CD8-positive, alpha-beta memory T cell (primary cell): ENCODE data around the gene BOD1L1. TPM values are rescaled to one million over a fixed set of nuclear protein-coding genes. Genes with fewer than 3 reads are reported as not detected.
A peak's percentile ranks its signal among the peaks of the same experiment; 100 is the strongest.

ENCODE experiments used
- CTCF ChIA-PET: fragments of 350-600 bp; sonication (Branson Sonifier 250); formaldehyde crosslinking; loops from one replicate; lab custom pipeline; 2021; ENCODE audit warnings: antibody characterized with exemption; lab: Charles Lee
- POLR2A ChIA-PET: fragments of 350-600 bp; sonication (Branson Sonifier 250); formaldehyde crosslinking; loops from one replicate; lab custom pipeline; 2021; ENCODE audit warnings: antibody characterized with exemption; lab: Charles Lee
- DNase-seq, 5 donors: peaks; one replicate each; pipeline versions ENCODE4 v3.0.0 to v3.0.0-alpha.2; 2020 to 2022; ENCODE audit warnings: mixed read lengths in 1 of 5
- H3K27ac ChIP-seq: one replicate; pipeline ENCODE4 v1.7.0; 2013; ENCODE audit warnings: low read depth, mild to moderate bottlenecking, low read length, moderate library complexity
- H3K27me3 ChIP-seq: 2 replicates; pipeline ENCODE4 v1.7.0; 2013; ENCODE audit warnings: low read length, mild to moderate bottlenecking; ENCODE audit not compliant: insufficient read depth, poor library complexity, severe bottlenecking
- H3K36me3 ChIP-seq: 2 replicates; pipeline ENCODE4 v1.7.0; 2013; ENCODE audit warnings: mild to moderate bottlenecking, low read length, moderate library complexity; ENCODE audit not compliant: insufficient read depth
- H3K4me1 ChIP-seq: 2 replicates; pipeline ENCODE4 v1.7.0; 2013; ENCODE audit warnings: mild to moderate bottlenecking, low read length, moderate library complexity; ENCODE audit not compliant: insufficient read depth
- H3K4me3 ChIP-seq: 2 replicates; pipeline ENCODE4 v1.7.0; 2013; ENCODE audit warnings: mild to moderate bottlenecking, low read length
- H3K9me3 ChIP-seq: 2 replicates; pipeline ENCODE4 v1.7.0; 2013; ENCODE audit warnings: mild to moderate bottlenecking, low read length
- H3K27ac Mint-ChIP-seq, 8 donors: one replicate each; pipeline ENCODE4 v1.8.0; 2020 to 2021; ENCODE audit warnings: mixed read lengths in 8 of 8, mild to moderate bottlenecking in 6 of 8, inconsistent platforms in 3 of 8, moderate library complexity in 3 of 8
- H3K27me3 Mint-ChIP-seq, 2 donors: one replicate each; pipeline ENCODE4 v1.8.0; 2020 to 2021; ENCODE audit warnings: mixed read lengths in 2 of 2, mild to moderate bottlenecking in 1 of 2, moderate library complexity in 1 of 2
- H3K36me3 Mint-ChIP-seq, 3 donors: one replicate each; pipeline ENCODE4 v1.8.0; 2020 to 2021; ENCODE audit warnings: mixed read lengths in 3 of 3, inconsistent platforms in 1 of 3, mild to moderate bottlenecking in 1 of 3
- H3K4me1 Mint-ChIP-seq, 3 donors: one replicate each; pipeline ENCODE4 v1.8.0; 2020 to 2021; ENCODE audit warnings: mixed read lengths in 3 of 3, inconsistent platforms in 1 of 3, mild to moderate bottlenecking in 1 of 3
- H3K4me3 Mint-ChIP-seq, 7 donors: one replicate each; pipeline ENCODE4 v1.8.0; 2020 to 2021; ENCODE audit warnings: mixed read lengths in 7 of 7, mild to moderate bottlenecking in 6 of 7, moderate library complexity in 4 of 7, inconsistent platforms in 2 of 7
- H3K9me3 Mint-ChIP-seq, 5 donors: one replicate each; pipeline ENCODE4 v1.8.0; 2020 to 2022; ENCODE audit warnings: mixed read lengths in 5 of 5, mild to moderate bottlenecking in 3 of 5, moderate library complexity in 2 of 5, inconsistent platforms in 1 of 5
- polyA plus RNA-seq: library from polyadenylated mRNA; unstranded; fragments of 300-500 nt; fragmentation: Illumina TruSeq; gene quantifications from one replicate; pipeline ENCODE4 v1.2.3, GENCODE V29; 2021
- total RNA-seq, 2 experiments: library from RNA; stranded (reverse); gene quantifications; one replicate each; pipeline ENCODE4 v1.2.3, GENCODE V29; 2021

The BOD1L1 gene
- total and polyA plus RNA-seq, 3 experiments from 2014 or later, result 6.4 to 37.1 (median 35.1) TPM

GRCh38 chr4:13540446-13541175, 86.9 kb downstream of the BOD1L1 start:
- H3K36me3 ChIP-seq, result no peaks in the 10 kb centered on the region
- ChIA-PET POLR2A (no interaction called here), CTCF (interaction anchor here (1.0 to 2.4 kb wide), 2 partner anchors 9 to 10 kb away, joined by 4 to 7 read pairs; no protein-coding TSS in a partner anchor)
- H3K4me3 ChIP-seq, result peak overlapping the region; percentile 23
- H3K27me3 ChIP-seq, result peaks cover 92% of the 10 kb centered on the region
- Mint-ChIP-seq H3K36me3 (no peaks in the 10 kb centered on the region), H3K4me1 (peaks cover 32 to 55% (median 36%) of the 10 kb centered on the region in 3 donors), H3K9me3 (peaks cover 13 to 43% (median 34%) of the 10 kb centered on the region in 5 donors), H3K27ac (peak overlapping the region in 2 of 8 donors; percentile 17 to 82), H3K27me3 (peaks cover 85 to 87% of the 10 kb centered on the region in 2 donors), H3K4me3 (peak overlapping the region in 6 of 7 donors; percentile 1 to 72 (median 32))
- H3K4me1 ChIP-seq, result peaks cover 26% of the 10 kb centered on the region
- H3K9me3 ChIP-seq, result no peaks in the 10 kb centered on the region
- H3K27ac ChIP-seq, result no peak overlapping the region
- peak in 1 of 5 donors; percentile 40 for DNase-seq

GRCh38 chr4:13539619-13540445, 87.7 kb downstream of the BOD1L1 start:
- DNase-seq, result peak in 1 of 5 donors; percentile 19
- H3K4me3 ChIP-seq, result peak overlapping the region; percentile 23
- peaks cover 20% of the 10 kb centered on the region for H3K4me1 ChIP-seq
- Mint-ChIP-seq H3K36me3 (no peaks in the 10 kb centered on the region), H3K9me3 (peaks cover 13 to 45% (median 31%) of the 10 kb centered on the region in 5 donors), H3K4me1 (peaks cover 26 to 48% (median 29%) of the 10 kb centered on the region in 3 donors), H3K27me3 (peaks cover 85 to 87% of the 10 kb centered on the region in 2 donors), H3K27ac (peak overlapping the region in 2 of 8 donors; percentile 42 to 82), H3K4me3 (peak overlapping the region in 6 of 7 donors; percentile 9 to 52 (median 33))
- peaks cover 94% of the 10 kb centered on the region for H3K27me3 ChIP-seq
- H3K9me3 ChIP-seq, result no peaks in the 10 kb centered on the region
- POLR2A ChIA-PET, result no interaction called here
- H3K27ac ChIP-seq, result no peak overlapping the region
- H3K36me3 ChIP-seq, result no peaks in the 10 kb centered on the region
- CTCF ChIA-PET, result interaction anchor here (1.0 to 2.4 kb wide), 2 partner anchors 9 to 11 kb away, joined by 4 to 7 read pairs; no protein-coding TSS in a partner anchor

DNA sequence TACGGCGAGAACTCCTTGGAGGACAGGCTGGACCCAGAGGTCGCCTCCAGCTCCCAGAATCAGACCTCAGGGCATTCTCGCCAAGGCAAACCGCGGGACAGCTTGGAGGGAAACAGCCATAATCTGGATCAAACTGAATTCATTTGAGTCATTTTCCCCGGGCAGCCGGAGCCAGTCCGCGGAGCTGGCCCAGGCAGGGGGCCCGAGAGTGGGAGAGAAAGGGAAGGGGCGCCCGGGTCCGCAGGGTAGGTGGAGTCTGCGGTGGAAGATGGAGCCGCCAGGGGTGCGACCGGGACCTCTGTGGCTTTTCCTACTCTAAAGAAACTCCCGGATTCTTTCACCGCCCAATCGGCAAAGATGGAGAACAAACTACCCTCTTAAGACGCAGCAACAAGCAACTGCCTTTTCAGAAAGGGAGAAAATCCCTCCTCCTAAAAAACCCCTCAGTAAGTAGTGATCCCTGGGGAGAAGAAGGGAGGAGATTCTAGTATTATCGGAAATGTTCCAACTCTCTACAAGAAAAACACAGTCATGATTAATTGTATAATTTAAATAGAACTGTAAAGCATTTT, 88.4 kb downstream of the BOD1L1 start:
- peaks cover 26 to 45% (median 28%) of the 10 kb centered on the region in 3 donors for H3K4me1 Mint-ChIP-seq
- no peaks in the 10 kb centered on the region for H3K36me3 ChIP-seq
- peaks cover 13 to 47% (median 32%) of the 10 kb centered on the region in 5 donors for H3K9me3 Mint-ChIP-seq
- H3K4me3 ChIP-seq, result no peak overlapping the region
- H3K27ac ChIP-seq, result no peak overlapping the region
- DNase-seq, result peak in 1 of 5 donors; percentile 21
- H3K4me1 ChIP-seq, result peaks cover 17% of the 10 kb centered on the region
- H3K27ac Mint-ChIP-seq, result peak overlapping the region in 2 of 8 donors; percentile 42 to 82
- POLR2A ChIA-PET, result no interaction called here
- peaks cover 88 to 91% of the 10 kb centered on the region in 2 donors for H3K27me3 Mint-ChIP-seq
- H3K4me3 Mint-ChIP-seq, result peak overlapping the region in 4 of 7 donors; percentile 42 to 67 (median 54)
- CTCF ChIA-PET, result no interaction called here
- no peaks in the 10 kb centered on the region for H3K9me3 ChIP-seq
- no peaks in the 10 kb centered on the region for H3K36me3 Mint-ChIP-seq
- H3K27me3 ChIP-seq, result peaks cover 98% of the 10 kb centered on the region

DNA sequence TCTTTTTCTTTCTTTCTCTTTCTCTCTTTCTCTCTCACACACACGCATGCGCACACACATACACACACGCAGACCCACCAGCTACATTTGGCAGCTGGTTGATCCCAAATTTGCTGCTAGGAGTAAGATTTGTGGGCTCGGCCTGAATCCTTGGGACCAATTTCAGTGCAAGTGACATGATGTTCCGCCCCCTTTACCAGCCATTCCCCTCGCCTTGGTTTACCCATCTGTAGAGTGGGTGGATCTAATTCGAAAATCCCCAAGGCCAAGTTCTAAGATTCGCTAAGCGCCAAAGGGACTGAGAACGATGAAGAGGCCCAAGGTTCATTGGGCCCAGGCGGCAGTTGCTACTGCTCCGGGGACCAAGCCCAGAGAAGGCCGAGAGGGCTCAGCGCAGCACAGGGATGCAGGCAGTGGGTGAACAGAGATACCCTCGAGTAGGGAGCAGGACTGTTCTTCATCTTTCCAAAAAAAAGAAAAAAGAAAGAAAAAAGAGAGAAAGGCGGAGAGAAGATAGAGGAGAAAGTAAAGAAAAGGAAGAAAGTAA, 89.0 kb downstream of the BOD1L1 start:
- peak overlapping the region in 6 of 7 donors; percentile 6 to 67 (median 44) for H3K4me3 Mint-ChIP-seq
- H3K4me1 ChIP-seq, result peaks cover 17% of the 10 kb centered on the region
- H3K27me3 ChIP-seq, result peaks cover 100% of the 10 kb centered on the region
- H3K27me3 Mint-ChIP-seq, result peaks cover 93 to 94% of the 10 kb centered on the region in 2 donors
- H3K9me3 ChIP-seq, result no peaks in the 10 kb centered on the region
- no peak for DNase-seq
- CTCF ChIA-PET, result no interaction called here
- H3K4me3 ChIP-seq, result no peak overlapping the region
- peak overlapping the region in 2 of 8 donors; percentile 52 to 82 for H3K27ac Mint-ChIP-seq
- H3K36me3 Mint-ChIP-seq, result no peaks in the 10 kb centered on the region
- no peak overlapping the region for H3K27ac ChIP-seq
- H3K9me3 Mint-ChIP-seq, result peaks cover 13 to 49% (median 34%) of the 10 kb centered on the region in 5 donors
- H3K4me1 Mint-ChIP-seq, result peaks cover 24 to 42% (median 28%) of the 10 kb centered on the region in 3 donors
- POLR2A ChIA-PET, result no interaction called here
- no peaks in the 10 kb centered on the region for H3K36me3 ChIP-seq

DNA sequence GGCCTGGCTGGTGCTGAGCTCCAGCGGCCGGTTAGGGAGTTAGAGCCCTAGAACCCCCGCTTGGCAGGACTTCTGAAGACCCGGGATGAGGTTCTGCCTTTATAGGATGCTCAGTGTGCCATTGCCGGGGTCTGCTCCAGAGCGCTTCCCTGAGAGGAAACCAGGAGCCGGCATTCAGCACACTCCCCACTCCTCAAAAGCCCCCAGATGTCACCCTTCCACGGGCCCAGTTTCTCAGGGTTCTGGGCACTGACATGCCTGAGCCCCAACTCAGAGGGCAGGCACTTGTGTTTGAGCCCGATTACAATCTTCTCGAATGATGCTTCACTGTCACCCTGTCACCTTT, 89.7 kb downstream of the BOD1L1 start:
- peaks cover 21 to 37% (median 28%) of the 10 kb centered on the region in 3 donors for H3K4me1 Mint-ChIP-seq
- ChIA-PET POLR2A (no interaction called here), CTCF (no interaction called here)
- H3K27me3 Mint-ChIP-seq, result peaks cover 92 to 93% of the 10 kb centered on the region in 2 donors
- peak overlapping the region in 1 of 7 donors; percentile 34 for H3K4me3 Mint-ChIP-seq
- Histone ChIP-seq H3K4me1 (peaks cover 17% of the 10 kb centered on the region), H3K9me3 (no peaks in the 10 kb centered on the region), H3K36me3 (no peaks in the 10 kb centered on the region), H3K27ac (no peak overlapping the region), H3K4me3 (no peak overlapping the region), H3K27me3 (peaks cover 97% of the 10 kb centered on the region)
- H3K36me3 Mint-ChIP-seq, result no peaks in the 10 kb centered on the region
- peak overlapping the region in 1 of 8 donors; percentile 82 for H3K27ac Mint-ChIP-seq
- DNase-seq, result no peak
- H3K9me3 Mint-ChIP-seq, result peaks cover 13 to 49% (median 34%) of the 10 kb centered on the region in 5 donors

DNA sequence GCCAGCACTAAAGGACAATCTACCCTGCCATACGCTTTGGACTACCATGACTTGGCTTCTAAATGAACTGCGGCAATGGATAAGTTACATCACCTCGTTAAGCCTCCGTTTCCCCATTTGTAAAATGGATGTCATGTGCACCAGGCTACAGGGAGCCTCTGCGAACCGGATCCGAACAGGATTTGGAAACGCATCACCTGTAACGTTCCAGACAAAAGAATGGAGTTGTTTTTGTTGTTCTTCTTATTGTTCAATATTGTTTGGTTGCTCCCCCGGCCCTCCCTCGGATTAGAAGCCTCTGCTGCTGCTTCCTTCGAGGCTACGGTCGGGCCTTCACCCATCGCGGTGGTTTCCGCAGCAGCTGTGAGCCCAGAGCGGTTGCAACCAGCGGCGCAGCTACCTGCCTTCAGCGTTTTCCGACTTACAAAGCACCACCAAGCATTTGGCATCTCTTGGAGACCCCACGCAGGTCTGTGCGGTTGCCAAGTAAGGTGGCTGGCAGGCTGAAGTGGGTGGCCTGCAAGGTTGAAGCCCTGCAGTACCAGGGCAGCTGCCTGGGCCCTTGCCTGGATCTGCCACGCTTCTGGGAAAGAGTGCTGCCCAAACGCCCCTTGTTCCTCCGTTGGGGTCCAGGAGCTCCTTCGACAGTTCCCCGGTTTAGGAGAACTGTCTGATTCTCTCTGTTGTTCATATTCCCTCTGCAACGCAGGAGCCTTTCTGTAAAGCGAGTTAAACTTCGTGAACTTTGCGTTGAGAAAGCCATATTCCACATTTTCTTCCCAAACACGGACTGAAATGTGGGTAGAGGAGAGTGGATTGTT, 90.3 kb downstream of the BOD1L1 start:
- DNase-seq, result peak in 1 of 5 donors; percentile 36
- Histone ChIP-seq H3K36me3 (no peaks in the 10 kb centered on the region), H3K4me3 (no peak overlapping the region), H3K4me1 (peaks cover 17% of the 10 kb centered on the region), H3K27me3 (peaks cover 97% of the 10 kb centered on the region), H3K27ac (no peak overlapping the region), H3K9me3 (no peaks in the 10 kb centered on the region)
- ChIA-PET CTCF (interaction anchor here (1.0 to 1.3 kb wide), 2 partner anchors 11 to 15 kb away, joined by 3 read pairs; no protein-coding TSS in a partner anchor), POLR2A (no interaction called here)
- peak overlapping the region in 1 of 7 donors; percentile 52 for H3K4me3 Mint-ChIP-seq
- peak overlapping the region in 1 of 8 donors; percentile 82 for H3K27ac Mint-ChIP-seq
- H3K9me3 Mint-ChIP-seq, result peaks cover 13 to 49% (median 34%) of the 10 kb centered on the region in 5 donors
- H3K27me3 Mint-ChIP-seq, result peaks cover 89 to 95% of the 10 kb centered on the region in 2 donors
- H3K4me1 Mint-ChIP-seq, result peaks cover 19 to 34% (median 28%) of the 10 kb centered on the region in 3 donors
- H3K36me3 Mint-ChIP-seq, result no peaks in the 10 kb centered on the region

GRCh38 chr4:13536607-13537006, 90.9 kb downstream of the BOD1L1 start:
- Histone ChIP-seq H3K9me3 (no peaks in the 10 kb centered on the region), H3K36me3 (no peaks in the 10 kb centered on the region), H3K27me3 (peaks cover 94% of the 10 kb centered on the region), H3K4me1 (peaks cover 12% of the 10 kb centered on the region), H3K27ac (no peak overlapping the region), H3K4me3 (no peak overlapping the region)
- Mint-ChIP-seq H3K27me3 (peaks cover 86 to 95% of the 10 kb centered on the region in 2 donors), H3K36me3 (no peaks in the 10 kb centered on the region), H3K4me1 (peaks cover 17 to 31% (median 28%) of the 10 kb centered on the region in 3 donors), H3K4me3 (peak overlapping the region in 4 of 7 donors; percentile 23 to 52 (median 40)), H3K9me3 (peaks cover 13 to 50% (median 34%) of the 10 kb centered on the region in 5 donors), H3K27ac (peak overlapping the region in 2 of 8 donors; percentile 37 to 60)
- CTCF ChIA-PET, result interaction anchor here (1.0 to 1.3 kb wide), 2 partner anchors 12 to 15 kb away, joined by 3 read pairs; no protein-coding TSS in a partner anchor
- POLR2A ChIA-PET, result no interaction called here
- no peak for DNase-seq
